ENCODE measurements around the gene MIER2.

MIER2 gene

GRCh38 chr19:306151-306900 lies 38.3 kb downstream of the MIER2 start:
- no peak for DNase-seq

- no peak for DNase-seq
Observed at GRCh38 chr19:305240-306150, 39.1 kb downstream of the MIER2 start.

- DNase-seq: no peak
Observed at GRCh38 chr19:296476-297225, 47.9 kb downstream of the MIER2 start.

GRCh38 chr19:295687-296370 lies 48.8 kb downstream of the MIER2 start:
- no peak for DNase-seq

GRCh38 chr19:294946-295686 lies 49.5 kb downstream of the MIER2 start:
- DNase-seq: no peak

GRCh38 chr19:294341-294945 lies 50.2 kb downstream of the MIER2 start:
- no peak for DNase-seq

- DNase-seq: no peak
Observed at GRCh38 chr19:293436-294110, 51.0 kb downstream of the MIER2 start.

GRCh38 chr19:292951-293350 lies 51.6 kb downstream of the MIER2 start:
- no peak for DNase-seq

GRCh38 chr19:292281-292884 lies 52.2 kb downstream of the MIER2 start:
- DNase-seq: no peak

- no peak for DNase-seq
Observed at GRCh38 chr19:291561-292280, 52.9 kb downstream of the MIER2 start.

- no peak for DNase-seq
Observed at GRCh38 chr19:291006-291521, 53.5 kb downstream of the MIER2 start, which contains the start of gene PLPP2. Gene PLPP2 (minus strand): TSS chr19:291403. CDS start chr19:291336, 67 bp downstream.

GRCh38 chr19:290372-291005 lies 54.1 kb downstream of the MIER2 start:
- peak; percentile 88 for DNase-seq

- peak; percentile 88 for DNase-seq
Observed at GRCh38 chr19:289651-290371, 54.8 kb downstream of the MIER2 start.

- DNase-seq: no peak
Observed at GRCh38 chr19:288911-289310, 55.7 kb downstream of the MIER2 start.

GRCh38 chr19:287381-287871 lies 57.2 kb downstream of the MIER2 start:
- no peak for DNase-seq

- no peak for DNase-seq
Observed at GRCh38 chr19:283395-283794, 61.2 kb downstream of the MIER2 start.

GRCh38 chr19:282501-282900 lies 62.1 kb downstream of the MIER2 start:
- DNase-seq: no peak

- no peak for DNase-seq
Observed at GRCh38 chr19:281992-282391, 62.6 kb downstream of the MIER2 start.
